Left lung (tissue), 10 donors: ENCODE results near the gene SMAD6. TPM values are rescaled to one million over a fixed set of nuclear protein-coding genes. Genes with fewer than 3 reads are reported as not detected.
A peak's percentile ranks its signal among the peaks of the same experiment; 100 is the strongest.

Experiments used
- ATAC-seq: fragments of 200-7000 bp; cut with Tn5 transposase; one replicate; pipeline ENCODE4 v1.9.1; 2020; ENCODE audit warnings: moderate library complexity
- DNase-seq, 4 donors: peaks; one replicate each; pipeline ENCODE4 v3.0.0-alpha.2; 2013 to 2020
- H3K27ac ChIP-seq, 2 donors: fragments of 200-600 bp; sonication (generic) in 1 of 2; one replicate each; pipeline versions ENCODE4 v1.5.0 to v1.8.0; 2020 to 2021
- H3K27me3 ChIP-seq, 2 donors: fragments of 200-600 bp; sonication (generic) in 1 of 2; one replicate each; pipeline versions ENCODE4 v1.5.0 to v1.8.0; 2020 to 2021
- H3K36me3 ChIP-seq, 2 donors: fragments of 200-600 bp; sonication (generic) in 1 of 2; one replicate each; pipeline versions ENCODE4 v1.5.0 to v1.8.0; 2020 to 2021
- H3K4me1 ChIP-seq, 2 donors: fragments of 200-600 bp; one replicate each; pipeline ENCODE4 v1.8.0; 2021
- H3K4me3 ChIP-seq, 2 donors: fragments of 200-600 bp; sonication (generic) in 1 of 2; one replicate each; pipeline versions ENCODE4 v1.5.0 to v1.8.0; 2020 to 2021; ENCODE audit warnings: mild to moderate bottlenecking in 1 of 2
- H3K9me3 ChIP-seq, 2 donors: fragments of 200-600 bp; sonication (generic) in 1 of 2; one replicate each; pipeline versions ENCODE4 v1.5.0 to v1.8.0; 2020 to 2021
- intact Hi-C, 2 donors: fragments of 100-400 bp; cut with DNase I; formaldehyde crosslinking; loops; one replicate each; pipeline versions ENCODE4 v1.11.2 to v1.14.2; 2022
- polyA plus RNA-seq, 6 donors: library from polyadenylated mRNA; unstranded; fragments of 120-200 nt; gene quantifications; one replicate each; pipeline ENCODE4 v1.2.1, GENCODE V29; 2013; ENCODE audit not compliant: insufficient read length in 6 of 6
- total RNA-seq, 2 donors: library from RNA; stranded (reverse); fragmentation: NEBNext Ultra II Directional; extraction: Animal tissue kit (Norgen Biotek cat#: 25700); gene quantifications; one replicate each; pipeline ENCODE4 v1.2.1, GENCODE V29; 2021
- TF ChIP-seq, protein P1 (sequence below), 2 donors: fragments of 200-600 bp; sonication (generic) in 1 of 2; IDR thresholded peaks; one replicate each; pipeline versions ENCODE4 v1.5.0 to v1.8.0; 2021; ENCODE audit warnings: antibody characterized with exemption in 2 of 2
- donor health status: DM: no; HTN: yes; CAD: no.
- donor health status: DM: no; HTN: no; CAD: no.

Gene SMAD6
- total and polyA plus RNA-seq, 8 donors = 25.0 to 110 (median 32.0) TPM

DNA sequence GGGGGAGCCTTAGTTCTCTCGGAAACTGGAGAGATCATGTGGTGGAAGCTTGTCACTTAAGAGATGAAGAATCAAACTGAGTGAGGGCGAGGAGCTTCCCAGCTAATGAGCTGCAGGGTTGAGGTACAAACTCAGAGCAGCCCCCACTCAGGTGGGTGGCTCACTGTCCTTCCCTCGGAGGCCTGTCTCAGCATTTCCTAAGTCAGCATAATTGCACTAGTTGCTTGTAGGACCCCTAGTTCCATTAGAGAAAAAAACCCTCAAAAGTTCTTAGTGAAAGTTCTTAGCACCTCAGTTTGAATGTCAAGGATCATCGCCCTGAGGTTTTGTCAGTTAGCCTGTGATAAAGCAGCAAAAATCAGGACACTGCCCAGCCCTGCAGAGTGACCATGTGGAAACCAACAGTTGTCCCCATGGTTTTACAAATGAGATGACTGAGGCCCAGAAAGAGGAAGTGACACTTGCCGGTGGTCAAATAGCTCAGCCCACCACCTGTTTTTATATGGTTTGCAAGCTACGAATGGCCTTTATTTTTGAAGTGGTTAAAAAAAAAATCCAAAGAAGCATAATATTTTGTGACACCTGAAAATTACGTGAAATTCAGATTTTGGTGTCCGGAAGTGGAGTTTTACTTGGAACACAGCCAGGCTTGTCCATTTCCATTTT lies 11.9 kb downstream of the SMAD6 start:
- Histone ChIP-seq H3K36me3 (peaks cover 0 to 18% of the 10 kb centered on the region in 2 donors), H3K9me3 (no peaks in the 10 kb centered on the region), H3K4me3 (no peak overlapping the region), H3K27ac (no peak overlapping the region), H3K27me3 (no peaks in the 10 kb centered on the region), H3K4me1 (peaks cover 15 to 48% of the 10 kb centered on the region in 2 donors)
- intact Hi-C loops = no loop called here
- TF ChIP-seq, protein P1, sequence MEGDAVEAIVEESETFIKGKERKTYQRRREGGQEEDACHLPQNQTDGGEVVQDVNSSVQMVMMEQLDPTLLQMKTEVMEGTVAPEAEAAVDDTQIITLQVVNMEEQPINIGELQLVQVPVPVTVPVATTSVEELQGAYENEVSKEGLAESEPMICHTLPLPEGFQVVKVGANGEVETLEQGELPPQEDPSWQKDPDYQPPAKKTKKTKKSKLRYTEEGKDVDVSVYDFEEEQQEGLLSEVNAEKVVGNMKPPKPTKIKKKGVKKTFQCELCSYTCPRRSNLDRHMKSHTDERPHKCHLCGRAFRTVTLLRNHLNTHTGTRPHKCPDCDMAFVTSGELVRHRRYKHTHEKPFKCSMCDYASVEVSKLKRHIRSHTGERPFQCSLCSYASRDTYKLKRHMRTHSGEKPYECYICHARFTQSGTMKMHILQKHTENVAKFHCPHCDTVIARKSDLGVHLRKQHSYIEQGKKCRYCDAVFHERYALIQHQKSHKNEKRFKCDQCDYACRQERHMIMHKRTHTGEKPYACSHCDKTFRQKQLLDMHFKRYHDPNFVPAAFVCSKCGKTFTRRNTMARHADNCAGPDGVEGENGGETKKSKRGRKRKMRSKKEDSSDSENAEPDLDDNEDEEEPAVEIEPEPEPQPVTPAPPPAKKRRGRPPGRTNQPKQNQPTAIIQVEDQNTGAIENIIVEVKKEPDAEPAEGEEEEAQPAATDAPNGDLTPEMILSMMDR (IDR thresholded peaks at IDR 0.05) = no peak
- no peak for DNase-seq
- ATAC-seq = no peak

DNA sequence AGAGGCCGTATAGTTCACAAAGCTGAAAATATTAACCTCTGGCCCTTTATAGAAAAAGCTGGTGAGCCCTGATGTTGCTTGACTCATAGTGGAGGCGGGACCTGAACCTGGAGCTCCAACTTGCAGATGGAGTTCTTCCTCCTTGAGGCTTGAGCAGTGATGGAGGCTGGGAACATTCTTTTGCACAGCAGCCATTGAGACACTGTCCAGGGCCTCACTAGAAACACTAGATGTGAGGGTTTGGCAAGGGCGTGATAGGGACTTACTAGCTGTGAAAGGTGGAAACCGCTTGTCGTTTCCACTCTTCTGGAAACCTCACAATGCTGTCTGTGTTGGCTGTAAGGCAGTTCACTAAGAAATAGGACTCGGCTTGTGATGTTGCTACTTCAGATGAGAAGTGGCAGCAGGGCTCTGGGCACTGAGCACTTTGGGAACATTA lies 12.5 kb downstream of the SMAD6 start:
- TF ChIP-seq, protein P1 (IDR thresholded peaks at IDR 0.05) = no peak
- Histone ChIP-seq H3K27me3 (no peaks in the 10 kb centered on the region), H3K27ac (no peak overlapping the region), H3K4me1 (peaks cover 15 to 53% of the 10 kb centered on the region in 2 donors), H3K4me3 (no peak overlapping the region), H3K9me3 (no peaks in the 10 kb centered on the region), H3K36me3 (peaks cover 0 to 22% of the 10 kb centered on the region in 2 donors)
- intact Hi-C loops = no loop called here
- ATAC-seq = peak; percentile 69
- peak in 1 of 4 donors; percentile 37 for DNase-seq

- no peak overlapping the region for H3K27ac ChIP-seq
- TF ChIP-seq, protein P1 (IDR thresholded peaks at IDR 0.05) = no peak
- ATAC-seq (peak; percentile 56), DNase-seq (no peak)
- no peaks in the 10 kb centered on the region for H3K27me3 ChIP-seq
- no peak overlapping the region for H3K4me3 ChIP-seq
- intact Hi-C loops = no loop called here
- H3K36me3 ChIP-seq = peaks cover 0 to 22% of the 10 kb centered on the region in 2 donors
- peaks cover 19 to 60% of the 10 kb centered on the region in 2 donors for H3K4me1 ChIP-seq
- no peaks in the 10 kb centered on the region for H3K9me3 ChIP-seq
Observed at GRCh38 chr15:66715181-66715624, 13.2 kb downstream of the SMAD6 start.

GRCh38 chr15:66715720-66716655 lies 14.0 kb downstream of the SMAD6 start:
- H3K4me1 ChIP-seq = peaks cover 19 to 68% of the 10 kb centered on the region in 2 donors
- H3K27ac ChIP-seq = no peak overlapping the region
- ATAC-seq = no peak
- no peaks in the 10 kb centered on the region for H3K9me3 ChIP-seq
- H3K4me3 ChIP-seq = no peak overlapping the region
- H3K36me3 ChIP-seq = peaks cover 0 to 22% of the 10 kb centered on the region in 2 donors
- no peak for DNase-seq
- intact Hi-C loops = no loop called here
- H3K27me3 ChIP-seq = no peaks in the 10 kb centered on the region
- TF ChIP-seq, protein P1 (IDR thresholded peaks at IDR 0.05) = no peak

DNA sequence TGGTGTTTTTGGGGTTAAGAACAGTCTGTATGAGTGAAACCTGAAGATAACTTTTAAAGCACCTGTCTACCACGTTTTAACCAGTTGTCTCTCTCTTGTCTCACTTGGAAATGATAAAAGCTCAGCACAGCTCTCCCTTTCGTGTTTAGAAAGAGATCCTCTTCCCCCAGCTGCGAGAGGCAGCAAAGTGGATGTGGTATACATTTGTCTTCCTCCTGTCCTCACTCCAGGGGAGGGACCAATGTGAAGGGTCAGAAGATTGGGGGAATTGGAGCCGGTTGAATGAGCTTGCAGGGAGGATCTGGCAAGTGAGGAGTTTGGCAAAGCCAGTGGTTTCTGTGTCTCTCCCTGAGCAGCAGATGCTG lies 14.6 kb downstream of the SMAD6 start:
- H3K9me3 ChIP-seq = no peaks in the 10 kb centered on the region
- TF ChIP-seq, protein P1 (IDR thresholded peaks at IDR 0.05) = no peak
- H3K27ac ChIP-seq = no peak overlapping the region
- H3K36me3 ChIP-seq = peaks cover 0 to 22% of the 10 kb centered on the region in 2 donors
- DNase-seq (no peak), ATAC-seq (no peak)
- H3K4me3 ChIP-seq = no peak overlapping the region
- H3K27me3 ChIP-seq = no peaks in the 10 kb centered on the region
- peaks cover 19 to 71% of the 10 kb centered on the region in 2 donors for H3K4me1 ChIP-seq
- intact Hi-C loops = no loop called here
